ENCODE results near the gene IGF1R. TPM values are rescaled to one million over a fixed set of nuclear protein-coding genes. Genes with fewer than 3 reads are reported as not detected.

The IGF1R gene
- total and polyA plus RNA-seq, 2 donors = 11.5 to 33.3 TPM

DNA sequence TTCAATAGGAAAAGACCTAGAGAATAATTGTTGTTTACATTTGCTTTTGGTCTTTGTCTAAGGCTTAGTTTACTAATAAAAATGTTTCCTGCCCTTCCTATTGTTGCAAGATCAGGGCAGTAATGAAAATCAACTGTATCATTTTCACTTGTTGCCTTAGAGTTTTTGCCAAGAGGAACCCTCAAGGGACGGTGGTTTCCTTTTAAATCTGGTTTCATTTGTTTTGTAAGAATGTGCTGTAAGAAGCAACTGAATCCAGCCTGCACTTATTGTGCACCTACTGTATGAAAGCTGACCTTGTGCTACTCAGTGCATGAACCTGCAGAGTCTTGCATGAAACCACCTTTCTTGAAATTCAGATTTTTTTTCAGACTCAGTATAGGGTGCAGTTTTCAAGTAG, 5.3 kb downstream of the IGF1R start:
- Histone ChIP-seq H3K4me3 (ENCODE audit: low read depth, low read length) (no peak overlapping the region), H3K36me3 (ENCODE audit: insufficient read depth) (no peaks in the 10 kb centered on the region), H3K4me1 (ENCODE audit: insufficient read depth) (no peaks in the 10 kb centered on the region), H3K27ac (ENCODE audit: low read depth) (no peak overlapping the region)
- DNase-seq (ENCODE audit: extremely low spot score) = no peak
- WGBS = 53% methylated on average over 1 of the region's 1 CpG

DNA sequence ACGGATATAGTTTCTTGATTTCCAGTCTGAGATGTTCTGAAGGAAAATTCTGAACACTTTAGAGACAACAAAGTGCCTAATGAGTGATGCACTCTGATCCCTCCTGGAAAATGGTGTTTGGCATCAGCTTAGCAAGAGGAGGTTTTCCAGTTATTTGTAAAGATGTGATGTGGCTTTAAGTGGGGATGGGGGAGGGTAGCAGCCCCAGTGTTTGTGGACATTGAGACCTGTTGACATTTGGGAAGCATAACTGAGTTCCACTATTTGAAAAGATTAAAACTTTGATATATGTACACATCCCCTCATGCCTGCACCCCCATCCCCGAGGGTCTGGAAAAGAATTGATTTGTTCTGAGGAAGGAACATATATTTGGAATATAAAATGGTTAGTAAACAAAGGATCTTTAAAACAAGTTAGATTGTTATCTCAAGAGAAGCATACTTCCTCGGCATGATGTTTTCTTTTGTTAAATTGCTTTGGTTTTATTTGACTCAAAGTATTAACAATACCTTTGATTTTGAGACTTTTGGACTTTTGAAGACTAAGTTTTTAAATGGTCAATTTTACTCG, 6.5 kb downstream of the IGF1R start:
- Histone ChIP-seq H3K36me3 (ENCODE audit: insufficient read depth) (no peaks in the 10 kb centered on the region), H3K4me3 (ENCODE audit: low read depth, low read length) (no peak overlapping the region), H3K4me1 (ENCODE audit: insufficient read depth) (no peaks in the 10 kb centered on the region), H3K27ac (ENCODE audit: low read depth) (no peak overlapping the region)
- whole genome bisulfite sequencing = 68% methylated on average over 4 of the region's 4 CpGs
- no peak for DNase-seq (ENCODE audit: extremely low spot score)

DNA sequence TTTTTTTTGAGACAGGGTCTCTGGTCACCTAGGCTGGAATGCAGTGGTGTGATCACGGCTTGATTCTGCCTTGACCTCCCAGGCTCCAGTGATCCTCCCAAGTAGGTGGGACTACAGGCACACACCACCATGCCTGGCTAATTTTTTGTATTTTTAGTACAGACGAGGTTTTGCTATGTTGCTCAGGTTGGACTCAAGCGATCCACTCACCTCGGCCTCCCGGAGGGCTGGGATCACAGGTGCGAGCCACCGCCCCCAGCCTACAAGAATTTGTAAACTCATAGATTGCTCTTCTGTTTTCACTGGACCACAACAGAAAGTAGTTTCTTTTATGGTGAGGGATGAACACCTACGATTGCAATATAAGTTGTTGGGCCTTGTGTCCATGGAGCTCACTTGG, 7.4 kb downstream of the IGF1R start:
- 95% methylated on average over 8 of the region's 8 CpGs for WGBS
- DNase-seq (ENCODE audit: extremely low spot score) = no peak
- no peak overlapping the region for H3K4me3 ChIP-seq (ENCODE audit: low read depth, low read length)
- no peaks in the 10 kb centered on the region for H3K36me3 ChIP-seq (ENCODE audit: insufficient read depth)
- no peaks in the 10 kb centered on the region for H3K4me1 ChIP-seq (ENCODE audit: insufficient read depth)
- H3K27ac ChIP-seq (ENCODE audit: low read depth) = no peak overlapping the region

DNA sequence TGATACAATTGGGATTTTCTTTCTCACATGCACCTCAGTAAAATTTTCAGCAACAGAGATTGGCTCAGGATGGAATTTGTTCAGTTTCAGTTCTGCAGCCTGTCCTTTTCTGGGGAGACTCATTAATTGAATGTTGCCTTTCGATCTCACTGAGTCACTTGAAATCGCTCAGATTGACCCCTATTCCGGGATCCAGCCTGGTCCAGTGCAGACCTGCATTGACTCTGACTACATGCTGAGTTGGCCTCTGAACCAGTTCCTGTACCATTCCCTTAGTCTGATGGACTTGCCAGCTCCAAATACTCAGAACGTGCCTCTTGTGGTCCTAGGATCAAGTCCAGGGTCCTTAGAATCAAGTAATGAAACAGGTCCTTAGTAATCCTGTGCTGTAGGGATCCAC, 9.4 kb downstream of the IGF1R start:
- WGBS = 79% methylated on average over 4 of the region's 4 CpGs
- Histone ChIP-seq H3K27ac (ENCODE audit: low read depth) (no peak overlapping the region), H3K4me3 (ENCODE audit: low read depth, low read length) (no peak overlapping the region), H3K36me3 (ENCODE audit: insufficient read depth) (no peaks in the 10 kb centered on the region), H3K4me1 (ENCODE audit: insufficient read depth) (no peaks in the 10 kb centered on the region)
- DNase-seq (ENCODE audit: extremely low spot score) = no peak

DNA sequence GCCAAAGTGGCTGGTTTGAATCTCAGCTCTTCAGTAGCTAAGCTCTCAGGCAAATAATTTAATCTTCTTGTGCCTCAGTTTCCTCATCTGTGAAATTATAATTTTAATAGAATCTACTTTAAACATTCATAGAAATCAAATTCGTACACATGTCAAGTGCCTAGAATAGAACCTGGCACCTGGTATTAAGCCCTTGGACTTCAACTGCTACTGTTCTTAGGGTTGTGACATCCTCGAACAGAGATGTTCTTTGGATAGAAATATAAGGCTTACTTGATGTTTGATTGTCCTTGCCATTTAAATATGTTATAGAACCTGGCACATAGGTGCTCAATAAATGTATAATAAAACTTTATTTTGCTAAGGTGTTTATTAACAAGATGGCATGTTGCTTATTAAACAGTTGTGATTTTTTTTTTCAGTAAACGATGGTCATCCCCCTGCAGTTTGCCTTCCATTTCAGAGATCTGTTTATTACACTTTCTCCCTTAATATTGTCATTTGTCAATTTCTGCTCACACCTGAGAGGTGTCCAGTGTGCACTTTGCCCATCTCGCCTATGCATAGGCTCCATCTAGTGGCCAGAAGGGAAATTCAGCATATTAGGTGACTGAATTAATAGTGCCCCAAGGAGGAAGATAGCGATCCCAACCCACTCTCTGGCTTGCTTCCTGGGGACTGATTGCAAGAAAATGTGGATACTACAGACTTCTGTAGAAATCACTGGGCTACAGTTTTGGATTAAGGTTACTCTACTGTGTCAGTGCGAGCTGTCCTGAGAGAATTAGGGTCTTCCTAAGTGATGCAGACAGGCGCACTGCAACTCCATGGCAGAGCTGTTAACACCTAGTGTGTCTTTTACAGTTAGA, 10.7 kb downstream of the IGF1R start:
- WGBS = 48% methylated on average over 7 of the region's 7 CpGs
- Histone ChIP-seq H3K36me3 (ENCODE audit: insufficient read depth) (no peaks in the 10 kb centered on the region), H3K4me3 (ENCODE audit: low read depth, low read length) (no peak overlapping the region), H3K27ac (ENCODE audit: low read depth) (no peak overlapping the region), H3K4me1 (ENCODE audit: insufficient read depth) (no peaks in the 10 kb centered on the region)
- DNase-seq (ENCODE audit: extremely low spot score) = no peak

DNA sequence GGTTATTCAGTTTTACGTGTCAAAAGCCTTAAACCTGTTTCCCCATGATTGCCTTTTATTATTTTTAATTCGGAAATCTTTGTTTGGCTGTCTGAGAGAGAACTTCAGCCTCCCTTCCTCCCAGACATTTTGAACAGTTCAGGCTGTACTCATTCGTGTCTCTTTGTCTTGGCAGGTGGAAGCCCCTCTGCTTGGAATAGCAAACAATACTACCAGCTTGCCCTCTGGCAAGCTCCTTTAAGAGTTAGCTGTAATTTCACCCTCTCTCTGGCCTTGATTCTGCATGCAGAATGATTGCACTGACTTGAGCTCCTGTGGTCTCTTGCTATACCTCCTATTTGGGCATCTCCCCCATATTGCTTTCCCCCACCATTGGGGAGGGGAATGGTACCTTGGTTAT, 11.7 kb downstream of the IGF1R start:
- Histone ChIP-seq H3K27ac (ENCODE audit: low read depth) (no peak overlapping the region), H3K4me3 (ENCODE audit: low read depth, low read length) (no peak overlapping the region), H3K4me1 (ENCODE audit: insufficient read depth) (no peaks in the 10 kb centered on the region), H3K36me3 (ENCODE audit: insufficient read depth) (no peaks in the 10 kb centered on the region)
- no peak for DNase-seq (ENCODE audit: extremely low spot score)
- WGBS = 84% methylated on average over 3 of the region's 3 CpGs

DNA sequence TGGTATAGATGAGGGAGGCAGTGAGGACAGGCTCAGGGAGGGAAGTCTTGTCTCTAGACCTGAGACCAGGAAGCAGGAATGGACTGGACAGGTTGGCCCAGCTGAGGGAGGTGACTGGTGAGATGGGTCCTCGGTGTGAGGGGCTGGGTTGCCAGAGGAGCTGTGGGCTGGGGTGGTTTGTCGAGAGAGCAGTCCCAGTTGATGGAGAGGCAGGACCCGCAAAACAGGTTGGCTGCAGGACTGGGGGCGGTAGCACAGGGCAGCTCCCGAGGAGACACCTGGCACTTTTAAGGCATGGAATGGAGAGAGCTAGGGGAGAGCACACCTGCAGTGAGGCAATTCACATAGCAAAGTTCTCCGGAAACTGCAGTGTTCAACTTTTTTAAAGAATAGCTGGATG, 14.7 kb downstream of the IGF1R start:
- Histone ChIP-seq H3K4me1 (ENCODE audit: insufficient read depth) (no peaks in the 10 kb centered on the region), H3K27ac (ENCODE audit: low read depth) (no peak overlapping the region), H3K4me3 (ENCODE audit: low read depth, low read length) (no peak overlapping the region), H3K36me3 (ENCODE audit: insufficient read depth) (no peaks in the 10 kb centered on the region)
- 94% methylated on average over 6 of the region's 6 CpGs for WGBS
- DNase-seq (ENCODE audit: extremely low spot score) = no peak

DNA sequence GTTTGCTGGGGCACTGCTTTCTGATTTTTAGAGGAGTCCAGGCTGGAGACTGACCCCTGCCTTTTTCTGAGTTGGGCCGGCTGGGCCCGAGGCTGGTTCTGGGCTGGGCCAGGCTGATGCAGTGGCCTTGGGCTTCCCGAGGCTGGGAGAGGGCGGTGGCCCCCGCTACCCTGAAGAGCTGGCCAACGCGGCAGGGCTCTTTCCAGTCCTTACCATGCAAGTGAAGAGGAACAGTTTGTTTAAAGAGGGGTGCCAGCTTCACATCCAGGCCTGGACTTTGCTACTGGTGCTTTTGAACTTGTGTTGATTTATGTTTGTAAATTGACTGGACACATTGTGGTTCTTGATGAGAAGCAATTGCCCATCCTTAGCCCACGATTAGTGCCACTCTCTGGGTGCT, 15.3 kb downstream of the IGF1R start:
- WGBS = 71% methylated on average over 8 of the region's 8 CpGs
- Histone ChIP-seq H3K4me1 (ENCODE audit: insufficient read depth) (peaks cover under 1% of the 10 kb centered on the region), H3K27ac (ENCODE audit: low read depth) (no peak overlapping the region), H3K4me3 (ENCODE audit: low read depth, low read length) (no peak overlapping the region), H3K36me3 (ENCODE audit: insufficient read depth) (no peaks in the 10 kb centered on the region)
- DNase-seq (ENCODE audit: extremely low spot score) = no peak

DNA sequence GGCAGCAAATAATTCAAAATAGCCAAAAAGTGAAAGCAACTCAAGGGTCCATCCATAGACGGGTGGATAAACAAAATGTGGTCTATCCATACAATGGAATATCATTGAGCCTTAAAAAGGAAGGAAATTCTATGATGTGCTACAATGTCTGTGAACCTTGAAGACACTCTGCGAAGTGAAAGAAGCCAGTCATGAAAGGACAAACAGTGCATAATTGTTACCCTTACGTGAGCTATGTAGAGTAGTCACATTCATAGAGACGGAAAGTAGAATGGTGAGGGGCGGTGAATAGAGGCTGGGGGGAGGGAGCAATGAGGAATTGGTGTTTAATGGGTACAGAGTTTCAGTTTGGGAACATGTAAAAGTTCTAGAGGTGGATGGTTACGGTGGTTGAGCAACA, 18.1 kb downstream of the IGF1R start:
- no peak overlapping the region for H3K4me3 ChIP-seq (ENCODE audit: low read depth, low read length)
- DNase-seq (ENCODE audit: extremely low spot score) = no peak
- peaks cover 2% of the 10 kb centered on the region for H3K4me1 ChIP-seq (ENCODE audit: insufficient read depth)
- no peak overlapping the region for H3K27ac ChIP-seq (ENCODE audit: low read depth)
- no peaks in the 10 kb centered on the region for H3K36me3 ChIP-seq (ENCODE audit: insufficient read depth)
- WGBS = 97% methylated on average over 6 of the region's 6 CpGs

DNA sequence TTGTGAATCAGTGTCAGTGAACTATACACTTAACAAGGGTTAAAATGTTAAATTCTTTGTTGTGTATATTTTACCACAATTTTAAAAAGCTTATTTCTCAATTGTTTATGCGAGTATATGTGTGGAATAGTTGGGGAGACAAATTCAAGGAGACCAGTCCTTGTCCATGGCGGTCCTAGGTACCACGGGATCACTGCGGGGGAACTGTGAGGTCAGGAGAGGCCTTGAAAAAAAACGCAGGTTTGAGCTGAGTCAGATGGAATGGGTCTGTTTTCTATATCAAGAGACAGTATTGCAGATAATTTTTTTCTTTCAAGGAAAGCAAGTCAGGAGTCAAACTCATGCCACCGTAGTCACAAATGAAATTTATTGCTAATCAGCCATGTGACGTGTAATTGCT, 18.5 kb downstream of the IGF1R start:
- Histone ChIP-seq H3K27ac (ENCODE audit: low read depth) (no peak overlapping the region), H3K4me3 (ENCODE audit: low read depth, low read length) (no peak overlapping the region), H3K36me3 (ENCODE audit: insufficient read depth) (no peaks in the 10 kb centered on the region), H3K4me1 (ENCODE audit: insufficient read depth) (peaks cover 2% of the 10 kb centered on the region)
- no peak for DNase-seq (ENCODE audit: extremely low spot score)
- 70% methylated on average over 7 of the region's 7 CpGs for WGBS

DNA sequence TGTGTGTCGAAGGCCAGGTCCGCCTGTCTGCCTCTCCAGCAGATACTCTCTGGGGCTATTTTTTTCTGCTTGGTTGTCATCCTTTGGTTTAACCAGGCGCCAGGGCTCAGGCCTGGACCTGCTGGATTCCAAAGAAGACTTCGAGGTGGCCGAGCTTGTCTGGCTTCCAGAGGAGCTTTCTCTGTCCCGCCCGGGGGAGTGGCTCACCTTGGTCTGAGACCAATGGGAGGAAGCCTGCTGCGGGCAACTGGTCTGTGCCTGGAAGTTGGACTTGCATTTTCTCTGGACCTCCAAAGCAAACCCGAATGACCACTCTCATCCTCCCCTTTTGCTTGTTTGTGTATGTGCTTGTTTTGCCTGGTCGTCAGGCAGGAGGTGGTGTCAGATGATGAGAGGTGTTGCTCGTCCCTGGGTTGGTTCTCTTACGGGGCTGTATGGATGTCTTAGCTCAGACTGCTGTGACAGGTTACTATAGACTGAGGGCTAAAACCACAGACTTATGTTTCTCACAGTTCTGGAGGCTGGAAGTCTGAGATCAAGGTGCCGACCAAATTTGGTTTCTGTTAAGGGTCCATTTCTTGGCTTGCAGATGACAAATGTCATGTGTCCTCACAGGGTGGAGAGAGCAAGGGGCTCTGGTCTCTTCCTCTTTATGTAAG, 19.3 kb downstream of the IGF1R start:
- Histone ChIP-seq H3K36me3 (ENCODE audit: insufficient read depth) (no peaks in the 10 kb centered on the region), H3K4me1 (ENCODE audit: insufficient read depth) (peaks cover 2% of the 10 kb centered on the region), H3K27ac (ENCODE audit: low read depth) (no peak overlapping the region), H3K4me3 (ENCODE audit: low read depth, low read length) (no peak overlapping the region)
- WGBS = 85% methylated on average over 13 of the region's 13 CpGs
- no peak for DNase-seq (ENCODE audit: extremely low spot score)

DNA sequence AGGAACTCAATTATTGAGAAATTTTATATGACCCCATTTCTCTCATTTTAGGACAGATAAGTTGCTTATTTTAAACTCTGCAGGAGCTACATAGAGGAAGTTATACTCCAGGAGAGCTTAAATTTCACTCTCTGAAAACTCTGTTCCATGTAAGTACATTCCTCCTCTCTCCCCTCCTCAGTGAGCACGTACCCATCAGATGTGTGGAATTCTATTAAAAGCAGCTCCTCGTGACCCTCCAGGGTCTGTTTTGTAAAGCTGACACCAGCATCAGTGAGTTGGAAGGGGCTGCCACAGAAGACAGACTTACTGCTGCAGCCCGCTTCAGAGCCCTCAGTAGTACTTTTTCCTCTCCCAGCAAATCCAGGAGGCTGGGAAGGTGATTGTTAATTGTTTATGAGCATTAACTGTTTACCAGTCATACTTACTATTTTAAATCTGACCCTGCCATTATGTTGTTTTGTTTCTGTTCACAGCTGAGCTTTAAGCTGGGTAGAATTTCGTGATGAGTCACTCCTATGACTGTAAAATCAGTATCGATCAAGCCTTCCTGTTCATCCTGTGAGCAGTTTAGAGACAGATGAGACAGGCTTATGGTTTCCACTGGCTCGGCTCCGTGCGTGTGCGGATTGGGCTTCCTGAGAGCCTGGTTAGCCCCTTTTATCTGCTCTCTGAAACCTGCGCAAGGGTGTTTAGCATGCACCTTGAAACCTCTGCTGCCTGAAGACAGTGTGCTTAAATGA, 20.4 kb downstream of the IGF1R start:
- Histone ChIP-seq H3K27ac (ENCODE audit: low read depth) (no peak overlapping the region), H3K4me3 (ENCODE audit: low read depth, low read length) (no peak overlapping the region), H3K36me3 (ENCODE audit: insufficient read depth) (no peaks in the 10 kb centered on the region), H3K4me1 (ENCODE audit: insufficient read depth) (peaks cover 2% of the 10 kb centered on the region)
- WGBS = 42% methylated on average over 10 of the region's 10 CpGs
- DNase-seq (ENCODE audit: extremely low spot score) = no peak

DNA sequence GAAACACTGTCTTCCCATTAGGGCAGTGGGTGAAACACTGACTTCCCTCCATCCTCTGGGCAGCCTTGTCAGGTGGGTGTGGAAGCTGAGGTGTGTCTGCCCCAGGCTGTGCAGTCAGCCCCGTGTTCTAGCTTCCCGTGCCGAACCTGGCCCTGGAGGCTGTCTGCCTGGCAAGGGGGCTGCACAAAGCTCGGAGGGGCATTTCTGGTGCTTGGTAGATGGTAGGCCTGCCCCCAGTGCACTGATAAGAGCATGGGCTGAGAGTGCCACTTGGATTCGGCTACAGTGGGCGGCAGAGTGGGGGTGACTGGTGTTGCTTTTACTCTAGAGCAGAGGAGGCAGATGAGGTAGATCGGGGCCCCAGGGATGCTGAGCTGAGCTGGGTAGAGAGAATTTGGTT, 21.3 kb downstream of the IGF1R start:
- no peaks in the 10 kb centered on the region for H3K36me3 ChIP-seq (ENCODE audit: insufficient read depth)
- H3K4me1 ChIP-seq (ENCODE audit: insufficient read depth) = peaks cover 2% of the 10 kb centered on the region
- no peak overlapping the region for H3K4me3 ChIP-seq (ENCODE audit: low read depth, low read length)
- DNase-seq (ENCODE audit: extremely low spot score) = no peak
- H3K27ac ChIP-seq (ENCODE audit: low read depth) = no peak overlapping the region
- WGBS = 89% methylated on average over 7 of the region's 7 CpGs
